Pancreas (tissue), 10 donors: ENCODE results near the gene C1GALT1C1L. TPM values are rescaled to one million over a fixed set of nuclear protein-coding genes. Genes with fewer than 3 reads are reported as not detected.
"Not testable (repeated sequence)": the region's sequence is repeated elsewhere in the genome, so short reads cannot be mapped to it uniquely, and the experiment has no call there.

Experiments
- ATAC-seq, 4 donors: fragments of 200-7000 bp; cut with Tn5 transposase; one replicate each; pipeline versions ENCODE4 v1.8.0 to v1.9.1; 2020; ENCODE audit warnings: mild to moderate bottlenecking in 4 of 4, moderate library complexity in 4 of 4
- DNase-seq, 6 donors: peaks; one replicate each; pipeline ENCODE4 v3.0.0-alpha.2; 2020
- FAIRE-seq: peaks from 2 replicates; lab custom pipeline; 2012; peaks lifted over from hg19 to GRCh38; lab: Jason Lieb, UNC
- H3K27ac ChIP-seq, 4 donors: fragments of 200-600 bp; sonication (generic); 1 replicate in 3 of 4; 2 replicates in 1 of 4; pipeline versions ENCODE4 v1.5.0 to v1.8.0; 2020
- H3K27me3 ChIP-seq, 4 donors: fragments of 200-600 bp; one replicate each; pipeline ENCODE4 v1.8.0; 2021
- H3K36me3 ChIP-seq, 3 donors: fragments of 200-600 bp; sonication (generic) in 1 of 3; one replicate each; pipeline versions ENCODE4 v1.5.0 to v1.8.0; 2020 to 2021
- H3K4me1 ChIP-seq, 3 donors: fragments of 200-600 bp; one replicate each; pipeline ENCODE4 v1.8.0; 2021
- H3K4me3 ChIP-seq, 4 donors: fragments of 200-600 bp; sonication (generic) in 2 of 4; one replicate each; pipeline versions ENCODE4 v1.5.0 to v1.8.0; 2020 to 2021
- H3K9me3 ChIP-seq, 4 donors: fragments of 200-600 bp; one replicate each; pipeline ENCODE4 v1.8.0; 2021
- CTCF ChIP-seq, 4 donors: fragments of 200-600 bp; sonication (generic) in 3 of 4; IDR thresholded peaks; one replicate each; pipeline versions ENCODE4 v1.5.0 to v1.8.0; 2021; ENCODE audit warnings: antibody characterized with exemption in 4 of 4
- WGBS, 2 donors: extraction: QIAGEN DNeasy Blood & Tissue Kit; methylation state at CpG; one replicate each; pipeline ENCODE4 v1.1.7; 2013; 5-methylcytosine and 5-hydroxymethylcytosine counted together
- intact Hi-C, 3 donors: fragments of 100-400 bp; cut with DNase I; formaldehyde crosslinking; loops; one replicate each; pipeline versions ENCODE4 v1.11.1 to v1.14.2; 2022
- polyA plus RNA-seq, 2 donors: library from polyadenylated mRNA; stranded (reverse); fragments of 200-250 nt; gene quantifications; one replicate each; pipeline ENCODE4 v1.2.3, GENCODE V29; 2013
- total RNA-seq, 6 donors: library from RNA; stranded (reverse); fragmentation: NEBNext Ultra II Directional in 4 of 6; extraction: Animal tissue kit (Norgen Biotek cat#: 25700) in 4 of 6; gene quantifications; one replicate each; pipeline versions ENCODE4 v1.2.1 to v1.2.4, GENCODE V29; 2021 to 2023
- donor health status: healthy with polysubstance abuse.
- donor health status: DM: no; HTN: no; CAD: no; lungs with moderate emphysema.
- donor health status: DM: no; HTN: no; CAD: no.
- donor health status: control.
- donor health status: control.
- donor health status: Bipolar disorder and iron deficiency.
- donor health status: DM: yes; HTN: yes; CAD: no.
- donor health status: DM: no; HTN: no; CAD: no.
- donor health status: DM: no; HTN: no; CAD: no.
- donor health status: DM: yes; HTN: yes; CAD: no.

The C1GALT1C1L gene
- total and polyA plus RNA-seq, 8 donors = 0.16 to 1.2 (median 0.29) TPM

- intact Hi-C loops = no loop called here
- H3K36me3 ChIP-seq = no peaks in the 10 kb centered on the region
- H3K4me3 ChIP-seq = peak within 1 kb of the TSS; percentile 75 to 93 (median 80)
- WGBS, 2 donors = 0 to 2% methylated on average over 56 to 75 of the region's 75 CpGs
- ATAC-seq (peak; percentile 96 to 99 (median 98)), FAIRE-seq (no peak), DNase-seq (peak; percentile 82 to 95 (median 92))
- H3K27me3 ChIP-seq = no peaks in the 10 kb centered on the region
- no peaks in the 10 kb centered on the region for H3K9me3 ChIP-seq
- peaks cover 0 to 4% (median 0%) of the 10 kb centered on the region in 3 donors for H3K4me1 ChIP-seq
- TF ChIP-seq CTCF (IDR thresholded peaks at IDR 0.05) = no peak
- H3K27ac ChIP-seq = peak within 1 kb of the TSS in 3 of 4 donors; percentile 56 to 64 (median 59)
Observed at GRCh38 chr2:43637030-43637803, 39.0 kb downstream of the C1GALT1C1L start, which contains the start of gene PLEKHH2. Gene PLEKHH2 (plus strand): TSS chr2:43637260. CDS start chr2:43644674, 7,414 bp downstream.

GRCh38 chr2:43636621-43637020, 39.6 kb downstream of the C1GALT1C1L start:
- DNase-seq (no peak), FAIRE-seq (no peak), ATAC-seq (peak in 1 of 4 donors; percentile 4)
- Histone ChIP-seq H3K9me3 (no peaks in the 10 kb centered on the region), H3K27me3 (no peaks in the 10 kb centered on the region), H3K4me3 (peak overlapping the region in 3 of 4 donors; percentile 75 to 93 (median 79)), H3K36me3 (no peaks in the 10 kb centered on the region), H3K27ac (peak overlapping the region in 2 of 4 donors; percentile 56 to 64), H3K4me1 (peaks cover 0 to 4% (median 0%) of the 10 kb centered on the region in 3 donors)
- intact Hi-C loops = no loop called here
- no peak for TF ChIP-seq CTCF (IDR thresholded peaks at IDR 0.05)
- 20 to 21% methylated on average over 10 of the region's 10 CpGs for WGBS, 2 donors

- WGBS, 2 donors = 91 to 92% methylated on average over 12 of the region's 12 CpGs
- DNase-seq = peak in 1 of 6 donors; percentile 33
- ATAC-seq, H3K4me3 ChIP-seq, H3K4me1 ChIP-seq, FAIRE-seq, H3K9me3 ChIP-seq, intact Hi-C loops, H3K27me3 ChIP-seq, H3K27ac ChIP-seq, H3K36me3 ChIP-seq: not testable (repeated sequence)
Observed at GRCh38 chr2:43636153-43636552, 40.1 kb downstream of the C1GALT1C1L start.

GRCh38 chr2:43634604-43635306, 41.5 kb downstream of the C1GALT1C1L start:
- H3K9me3 ChIP-seq = no peaks in the 10 kb centered on the region
- H3K27me3 ChIP-seq = no peaks in the 10 kb centered on the region
- peak overlapping the region in 2 of 4 donors; percentile 53 to 63 for H3K27ac ChIP-seq
- no peak for FAIRE-seq
- intact Hi-C loops = no loop called here
- H3K4me3 ChIP-seq = no peak overlapping the region
- no peaks in the 10 kb centered on the region for H3K36me3 ChIP-seq
- 7% methylated on average over 6 of the region's 6 CpGs for WGBS, 2 donors
- DNase-seq = no peak
- ATAC-seq = peak; percentile 11 to 65 (median 46)
- H3K4me1 ChIP-seq = peaks cover 0 to 4% (median 0%) of the 10 kb centered on the region in 3 donors
- no peak for TF ChIP-seq CTCF (IDR thresholded peaks at IDR 0.05)

- no peaks in the 10 kb centered on the region for H3K9me3 ChIP-seq
- H3K4me3 ChIP-seq = no peak overlapping the region
- no peak overlapping the region for H3K27ac ChIP-seq
- DNase-seq (no peak), FAIRE-seq (no peak), ATAC-seq (no peak)
- no peaks in the 10 kb centered on the region for H3K27me3 ChIP-seq
- intact Hi-C loops = no loop called here
- H3K4me1 ChIP-seq = peaks cover 0 to 4% (median 0%) of the 10 kb centered on the region in 3 donors
- no peaks in the 10 kb centered on the region for H3K36me3 ChIP-seq
- 39 to 47% methylated on average over 11 of the region's 11 CpGs for WGBS, 2 donors
- TF ChIP-seq CTCF (IDR thresholded peaks at IDR 0.05) = no peak
Observed at GRCh38 chr2:43631618-43632317, 44.5 kb downstream of the C1GALT1C1L start.
